Ishikawa (cell line): ENCODE measurements around the gene THBS4.

Source experiments
- RAD21 ChIP-seq: IDR thresholded peaks from 2 replicates; pipeline ENCODE4 v1.6.1; 2012; ENCODE audit warnings: low read depth
- TCF12 ChIP-seq: IDR thresholded peaks from 2 replicates; pipeline ENCODE4 v1.6.1; 2012; ENCODE audit warnings: low read depth
- TF ChIP-seq, protein P1 (sequence below): IDR thresholded peaks from 2 replicates; pipeline ENCODE4 v1.6.1; 2012; ENCODE audit warnings: low read depth, mild to moderate bottlenecking

DNA sequence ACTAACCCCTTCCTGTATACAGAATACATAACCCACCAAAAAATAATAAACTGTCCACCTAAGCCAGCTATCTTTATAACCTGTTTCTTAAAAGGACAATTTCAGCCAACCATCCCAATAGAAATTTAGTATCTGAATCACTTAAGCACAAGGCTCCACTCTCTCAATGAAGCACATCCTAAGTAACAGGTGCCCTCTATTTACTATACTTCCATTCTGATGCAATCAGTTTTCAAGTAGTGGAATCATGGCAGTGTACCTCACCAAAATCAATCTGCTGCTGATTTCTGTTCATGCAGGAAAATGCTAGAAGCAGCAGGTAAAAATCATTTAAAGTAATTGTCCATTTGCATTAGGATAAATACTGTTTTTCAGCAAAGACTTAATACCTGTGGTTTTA is 48.9 kb upstream of the THBS4 start:
- TF ChIP-seq TCF12, result no peak
- TF ChIP-seq, protein P1, sequence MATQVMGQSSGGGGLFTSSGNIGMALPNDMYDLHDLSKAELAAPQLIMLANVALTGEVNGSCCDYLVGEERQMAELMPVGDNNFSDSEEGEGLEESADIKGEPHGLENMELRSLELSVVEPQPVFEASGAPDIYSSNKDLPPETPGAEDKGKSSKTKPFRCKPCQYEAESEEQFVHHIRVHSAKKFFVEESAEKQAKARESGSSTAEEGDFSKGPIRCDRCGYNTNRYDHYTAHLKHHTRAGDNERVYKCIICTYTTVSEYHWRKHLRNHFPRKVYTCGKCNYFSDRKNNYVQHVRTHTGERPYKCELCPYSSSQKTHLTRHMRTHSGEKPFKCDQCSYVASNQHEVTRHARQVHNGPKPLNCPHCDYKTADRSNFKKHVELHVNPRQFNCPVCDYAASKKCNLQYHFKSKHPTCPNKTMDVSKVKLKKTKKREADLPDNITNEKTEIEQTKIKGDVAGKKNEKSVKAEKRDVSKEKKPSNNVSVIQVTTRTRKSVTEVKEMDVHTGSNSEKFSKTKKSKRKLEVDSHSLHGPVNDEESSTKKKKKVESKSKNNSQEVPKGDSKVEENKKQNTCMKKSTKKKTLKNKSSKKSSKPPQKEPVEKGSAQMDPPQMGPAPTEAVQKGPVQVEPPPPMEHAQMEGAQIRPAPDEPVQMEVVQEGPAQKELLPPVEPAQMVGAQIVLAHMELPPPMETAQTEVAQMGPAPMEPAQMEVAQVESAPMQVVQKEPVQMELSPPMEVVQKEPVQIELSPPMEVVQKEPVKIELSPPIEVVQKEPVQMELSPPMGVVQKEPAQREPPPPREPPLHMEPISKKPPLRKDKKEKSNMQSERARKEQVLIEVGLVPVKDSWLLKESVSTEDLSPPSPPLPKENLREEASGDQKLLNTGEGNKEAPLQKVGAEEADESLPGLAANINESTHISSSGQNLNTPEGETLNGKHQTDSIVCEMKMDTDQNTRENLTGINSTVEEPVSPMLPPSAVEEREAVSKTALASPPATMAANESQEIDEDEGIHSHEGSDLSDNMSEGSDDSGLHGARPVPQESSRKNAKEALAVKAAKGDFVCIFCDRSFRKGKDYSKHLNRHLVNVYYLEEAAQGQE, result no peak
- no peak for TF ChIP-seq RAD21
